SK-N-SH treated with all-trans-retinoic acid at 6 μM for 48 hours (cell line): ENCODE measurements around the gene ALX4.
A peak's percentile ranks its signal among the peaks of the same experiment; 100 is the strongest.

Source experiments
- ATAC-seq: fragments of 200-7000 bp; cut with Tn5 transposase; 3 replicates; pipeline ENCODE4 v1.9.1; 2020; ENCODE audit warnings: mild to moderate bottlenecking, moderate library complexity
- ARNTL ChIP-seq: fragments of 450-650 bp; formaldehyde crosslinking; IDR thresholded peaks from 2 replicates; pipeline ENCODE4 v1.5.0; 2020; ENCODE audit warnings: low read depth, mild to moderate bottlenecking, moderate library complexity, borderline replicate concordance
- BACH2 ChIP-seq: fragments of 250-450 bp; sonication (Bioruptor Pico); IDR thresholded peaks from 2 replicates; pipeline ENCODE4 v1.9.0; 2021; ENCODE audit warnings: mild to moderate bottlenecking, borderline replicate concordance
- CREB5 ChIP-seq: fragments of 250-450 bp; sonication (Bioruptor Pico); IDR thresholded peaks from 2 replicates; pipeline ENCODE4 v1.5.1; 2020; ENCODE audit warnings: low read depth, mild to moderate bottlenecking, moderate library complexity
- CSDC2 ChIP-seq: fragments of 250-450 bp; sonication (Bioruptor Pico); IDR thresholded peaks from 2 replicates; pipeline ENCODE4 v1.5.0; 2020; ENCODE audit warnings: mild to moderate bottlenecking, moderate library complexity
- ESRRG ChIP-seq: fragments of 250-450 bp; sonication (Bioruptor Pico); IDR thresholded peaks from 2 replicates; pipeline ENCODE4 v1.6.1; 2021; ENCODE audit warnings: mild to moderate bottlenecking
- GLIS3 ChIP-seq: fragments of 250-450 bp; sonication (Bioruptor Pico); IDR thresholded peaks from 2 replicates; pipeline ENCODE4 v1.5.0; 2020; ENCODE audit warnings: mild to moderate bottlenecking, moderate library complexity
- OSR1 ChIP-seq: fragments of 250-450 bp; sonication (Bioruptor Pico); IDR thresholded peaks from 2 replicates; pipeline ENCODE4 v1.8.0; 2022; ENCODE audit warnings: moderate library complexity, mild to moderate bottlenecking, inconsistent platforms
- RARB ChIP-seq: fragments of 250-450 bp; sonication (Bioruptor Pico); IDR thresholded peaks from 2 replicates; pipeline ENCODE4 v1.8.0; 2021; ENCODE audit warnings: mild to moderate bottlenecking, moderate library complexity
- SNAI2 ChIP-seq: fragments of 250-450 bp; sonication (Bioruptor Pico); IDR thresholded peaks from 2 replicates; pipeline ENCODE4 v1.5.0; 2020; ENCODE audit warnings: mild to moderate bottlenecking, moderate library complexity
- TCF4 ChIP-seq: fragments of 250-450 bp; sonication (Bioruptor Pico); IDR thresholded peaks from 2 replicates; pipeline ENCODE4 v1.8.0; 2021; ENCODE audit warnings: mild to moderate bottlenecking, moderate library complexity, borderline replicate concordance
- TOX ChIP-seq: fragments of 250-450 bp; sonication (Bioruptor Pico); IDR thresholded peaks from 2 replicates; pipeline ENCODE4 v1.8.0; 2021; ENCODE audit warnings: mild to moderate bottlenecking, moderate library complexity, borderline replicate concordance
- TSHZ2 ChIP-seq: fragments of 250-450 bp; sonication (Bioruptor Pico); IDR thresholded peaks from 2 replicates; pipeline ENCODE4 v1.5.0; 2020; ENCODE audit warnings: mild to moderate bottlenecking, moderate library complexity
- ZC3H10 ChIP-seq: fragments of 250-450 bp; sonication (Bioruptor Pico); IDR thresholded peaks from 2 replicates; pipeline ENCODE4 v1.5.1; 2021; ENCODE audit warnings: mild to moderate bottlenecking, moderate library complexity
- ZFP3 ChIP-seq: fragments of 250-450 bp; sonication (Bioruptor Pico); IDR thresholded peaks from 2 replicates; pipeline ENCODE4 v1.5.0; 2020; ENCODE audit warnings: mild to moderate bottlenecking, moderate library complexity
- ZFP30 ChIP-seq: fragments of 450-650 bp; formaldehyde crosslinking; IDR thresholded peaks from 2 replicates; pipeline ENCODE4 v1.5.0; 2022; ENCODE audit warnings: mild to moderate bottlenecking, moderate library complexity
- ZNF565 ChIP-seq: fragments of 450-650 bp; formaldehyde crosslinking; conservative IDR thresholded peaks from 2 replicates; pipeline ENCODE4 v1.5.0; 2020; ENCODE audit warnings: low read depth, mild to moderate bottlenecking, moderate library complexity
- ZNF70 ChIP-seq: fragments of 450-650 bp; formaldehyde crosslinking; IDR thresholded peaks from 2 replicates; pipeline ENCODE4 v1.5.0; 2020; ENCODE audit warnings: mild to moderate bottlenecking, moderate library complexity
- ZNF8 ChIP-seq: fragments of 450-650 bp; formaldehyde crosslinking; IDR thresholded peaks from 2 replicates; pipeline ENCODE4 v1.5.0; 2020; ENCODE audit warnings: mild to moderate bottlenecking, moderate library complexity
- TF ChIP-seq, protein P1 (sequence below): fragments of 250-450 bp; sonication (Bioruptor Pico); IDR thresholded peaks from 2 replicates; pipeline ENCODE4 v1.8.0; 2021; ENCODE audit warnings: low read depth, mild to moderate bottlenecking, moderate library complexity, borderline replicate concordance

The ALX4 gene

DNA sequence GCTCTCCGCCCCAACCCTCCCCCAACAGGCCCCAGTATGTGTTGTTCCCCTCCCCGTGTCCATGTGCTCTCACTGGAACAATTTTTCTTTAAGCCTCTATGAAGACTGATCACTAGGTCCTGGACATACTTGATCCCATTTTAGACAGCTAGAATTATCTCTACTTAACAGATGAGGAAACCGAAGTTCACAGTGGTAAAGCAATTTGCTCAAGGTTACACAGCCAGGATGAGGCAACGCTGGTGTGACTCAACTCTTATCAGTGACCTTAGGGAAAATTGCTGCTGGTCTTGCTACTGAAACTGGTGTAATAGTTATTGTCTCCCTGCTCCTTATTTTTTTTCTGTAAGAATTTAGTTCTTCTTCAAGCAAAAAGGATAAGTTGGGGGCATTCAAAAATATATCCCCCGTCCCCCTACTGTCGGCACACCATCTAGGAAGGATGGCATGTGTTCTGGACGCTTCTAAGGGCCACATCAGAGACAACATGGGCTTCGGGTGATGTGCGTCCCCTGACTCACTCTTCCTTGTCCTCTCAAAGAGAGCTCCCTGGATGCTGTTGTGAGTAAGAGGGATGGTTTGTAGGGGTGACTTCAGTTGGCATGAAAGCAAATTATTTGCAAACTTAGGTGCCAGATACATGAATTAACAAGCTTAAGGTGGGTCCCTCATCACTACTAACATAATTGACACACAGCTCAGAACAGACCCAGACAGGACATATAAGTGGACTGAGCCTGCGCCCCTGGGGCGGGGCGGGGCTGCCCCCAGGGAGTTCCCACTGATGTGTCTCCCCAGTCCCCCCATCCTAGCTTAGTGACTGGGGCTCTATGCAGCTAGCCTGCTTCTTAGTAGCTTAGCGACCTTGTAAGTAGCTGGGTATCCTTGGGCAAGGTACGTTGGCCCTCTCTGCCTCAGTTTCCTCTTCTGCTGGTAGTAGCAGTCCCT lies 23.6 kb upstream of the ALX4 start (continued):
- TF ChIP-seq, protein P1, sequence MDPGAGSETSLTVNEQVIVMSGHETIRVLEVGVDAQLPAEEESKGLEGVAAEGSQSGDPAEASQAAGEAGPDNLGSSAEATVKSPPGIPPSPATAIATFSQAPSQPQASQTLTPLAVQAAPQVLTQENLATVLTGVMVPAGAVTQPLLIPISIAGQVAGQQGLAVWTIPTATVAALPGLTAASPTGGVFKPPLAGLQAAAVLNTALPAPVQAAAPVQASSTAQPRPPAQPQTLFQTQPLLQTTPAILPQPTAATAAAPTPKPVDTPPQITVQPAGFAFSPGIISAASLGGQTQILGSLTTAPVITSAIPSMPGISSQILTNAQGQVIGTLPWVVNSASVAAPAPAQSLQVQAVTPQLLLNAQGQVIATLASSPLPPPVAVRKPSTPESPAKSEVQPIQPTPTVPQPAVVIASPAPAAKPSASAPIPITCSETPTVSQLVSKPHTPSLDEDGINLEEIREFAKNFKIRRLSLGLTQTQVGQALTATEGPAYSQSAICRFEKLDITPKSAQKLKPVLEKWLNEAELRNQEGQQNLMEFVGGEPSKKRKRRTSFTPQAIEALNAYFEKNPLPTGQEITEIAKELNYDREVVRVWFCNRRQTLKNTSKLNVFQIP (CRISPR knock-in tag) = no peak
- no peak for TF ChIP-seq TOX
- no peak for TF ChIP-seq SNAI2 (CRISPR knock-in tag)
- TF ChIP-seq ZNF8 (CRISPR knock-in tag) = no peak

- TF ChIP-seq OSR1 (CRISPR knock-in tag) (no peak), SNAI2 (CRISPR knock-in tag) (no peak), BACH2 (CRISPR knock-in tag) (no peak), ZNF8 (CRISPR knock-in tag) (no peak), CREB5 (no peak), ZFP30 (CRISPR knock-in tag) (no peak)
- TF ChIP-seq, all 23 proteins: peak for 0
- no peak for ATAC-seq
Observed at GRCh38 chr11:44332665-44333064, 22.7 kb upstream of the ALX4 start.

- no peak for ATAC-seq
- no peak for TF ChIP-seq ARNTL (CRISPR knock-in tag)
- no peak for TF ChIP-seq SNAI2 (CRISPR knock-in tag)
- TF ChIP-seq OSR1 (CRISPR knock-in tag) = no peak
- TF ChIP-seq CSDC2 = no peak
Observed at GRCh38 chr11:44329472-44330230, 19.7 kb upstream of the ALX4 start.

- TF ChIP-seq RARB (CRISPR knock-in tag) (no peak), GLIS3 (no peak), TCF4 (CRISPR knock-in tag) (no peak), ESRRG (CRISPR knock-in tag) (no peak), CREB5 (no peak), ZFP30 (CRISPR knock-in tag) (no peak), ZNF565 (CRISPR knock-in tag) (no peak)
- no peak for ATAC-seq
Observed at GRCh38 chr11:44328138-44328660, 18.3 kb upstream of the ALX4 start.

DNA sequence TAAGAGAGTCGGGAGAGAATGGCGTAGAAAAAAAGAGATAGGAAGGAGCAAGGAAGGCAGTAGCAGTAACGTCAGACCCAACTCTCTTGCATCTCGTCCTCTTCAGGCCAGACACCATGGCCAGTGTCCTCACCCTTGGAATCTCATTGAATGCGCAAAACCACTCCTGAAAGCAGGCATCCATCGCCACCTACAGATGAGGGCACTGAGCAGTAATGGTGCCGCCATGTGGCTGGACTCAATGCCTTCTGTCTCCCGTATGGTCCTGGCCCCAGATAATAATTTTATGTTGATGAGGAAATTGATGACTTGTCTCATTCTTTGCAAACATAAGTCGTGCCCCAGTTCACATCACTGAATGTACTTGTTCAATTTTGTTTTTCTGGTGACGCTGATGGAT lies 17.8 kb upstream of the ALX4 start:
- peak; percentile 58; the same call in 2 of the 3 replicates for ATAC-seq
- no peak for TF ChIP-seq OSR1 (CRISPR knock-in tag)
- TF ChIP-seq ZNF70 (CRISPR knock-in tag) = no peak
- no peak for TF ChIP-seq TCF4 (CRISPR knock-in tag)
- no peak for TF ChIP-seq ZNF565 (CRISPR knock-in tag)
- TF ChIP-seq RARB (CRISPR knock-in tag) = no peak
- no peak for TF ChIP-seq ZC3H10 (CRISPR knock-in tag)
- no peak for TF ChIP-seq BACH2 (CRISPR knock-in tag)
- TF ChIP-seq, protein P1 (CRISPR knock-in tag) = no peak
- no peak for TF ChIP-seq CREB5
- TF ChIP-seq ZFP3 (CRISPR knock-in tag) = no peak
- TF ChIP-seq GLIS3 = no peak
- no peak for TF ChIP-seq SNAI2 (CRISPR knock-in tag)
- TF ChIP-seq ZFP30 (CRISPR knock-in tag) = no peak
- TF ChIP-seq TSHZ2 (CRISPR knock-in tag) = no peak
